ENCODE measurements around the gene NDUFAF7.
"Not testable (repeated sequence)": the region's sequence is repeated elsewhere in the genome, so short reads cannot be mapped to it uniquely, and the experiment has no call there.

NDUFAF7 gene, protein sequence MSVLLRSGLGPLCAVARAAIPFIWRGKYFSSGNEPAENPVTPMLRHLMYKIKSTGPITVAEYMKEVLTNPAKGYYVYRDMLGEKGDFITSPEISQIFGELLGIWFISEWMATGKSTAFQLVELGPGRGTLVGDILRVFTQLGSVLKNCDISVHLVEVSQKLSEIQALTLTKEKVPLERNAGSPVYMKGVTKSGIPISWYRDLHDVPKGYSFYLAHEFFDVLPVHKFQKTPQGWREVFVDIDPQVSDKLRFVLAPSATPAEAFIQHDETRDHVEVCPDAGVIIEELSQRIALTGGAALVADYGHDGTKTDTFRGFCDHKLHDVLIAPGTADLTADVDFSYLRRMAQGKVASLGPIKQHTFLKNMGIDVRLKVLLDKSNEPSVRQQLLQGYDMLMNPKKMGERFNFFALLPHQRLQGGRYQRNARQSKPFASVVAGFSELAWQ

DNA sequence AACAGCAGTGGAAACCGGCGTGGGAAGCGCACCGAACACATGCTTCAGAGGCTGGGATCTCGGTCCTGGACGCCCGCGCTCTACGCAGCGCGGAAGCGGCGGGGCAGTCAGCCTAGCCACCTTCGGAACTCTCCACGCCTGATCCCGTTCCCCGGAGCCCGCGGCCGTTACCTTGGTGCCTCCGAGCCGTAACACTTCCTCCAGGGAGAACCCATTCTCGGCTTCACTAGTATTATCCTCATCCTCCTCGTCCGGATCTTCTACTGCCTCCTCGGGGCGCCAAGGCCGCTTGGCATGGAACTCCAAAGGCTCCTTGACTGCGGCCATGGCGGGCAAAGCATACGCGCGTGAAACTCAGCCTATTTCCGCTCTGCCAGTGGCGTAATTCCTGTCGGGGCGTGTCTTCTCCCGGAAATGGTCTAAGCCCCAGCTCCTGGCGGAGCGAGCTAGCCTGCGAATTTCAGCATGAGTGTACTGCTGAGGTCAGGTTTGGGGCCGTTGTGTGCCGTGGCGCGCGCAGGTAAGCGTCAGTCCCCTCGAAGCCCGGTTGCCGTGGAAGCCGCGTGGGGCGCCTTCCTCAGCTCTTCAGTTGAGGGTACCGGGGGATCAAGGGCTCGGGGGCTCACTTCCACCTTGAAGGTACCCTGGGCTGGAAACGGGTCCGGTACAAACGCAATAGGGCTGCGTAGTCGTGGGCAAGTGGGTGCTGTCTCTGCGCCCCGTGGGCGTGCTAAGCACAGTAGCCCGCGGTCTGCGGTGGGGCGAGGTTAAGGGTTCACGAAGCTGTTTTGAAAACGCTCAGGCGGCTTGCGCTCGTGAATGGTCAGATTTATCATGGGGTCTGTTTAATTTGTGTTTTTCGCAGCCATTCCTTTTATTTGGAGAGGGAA lies at the start of gene NDUFAF7, which contains the start of gene CEBPZ:
Gene NDUFAF7, plus strand, starts transcription at position 418 of the 890 bp plus-strand sequence. Its CDS starts 48 bp downstream, at position 466.
Gene CEBPZ, minus strand, starts transcription at position 356 of the 890 bp plus-strand sequence. Its CDS starts 29 bp downstream, at position 327.
- peak; percentile 81 for DNase-seq

DNA sequence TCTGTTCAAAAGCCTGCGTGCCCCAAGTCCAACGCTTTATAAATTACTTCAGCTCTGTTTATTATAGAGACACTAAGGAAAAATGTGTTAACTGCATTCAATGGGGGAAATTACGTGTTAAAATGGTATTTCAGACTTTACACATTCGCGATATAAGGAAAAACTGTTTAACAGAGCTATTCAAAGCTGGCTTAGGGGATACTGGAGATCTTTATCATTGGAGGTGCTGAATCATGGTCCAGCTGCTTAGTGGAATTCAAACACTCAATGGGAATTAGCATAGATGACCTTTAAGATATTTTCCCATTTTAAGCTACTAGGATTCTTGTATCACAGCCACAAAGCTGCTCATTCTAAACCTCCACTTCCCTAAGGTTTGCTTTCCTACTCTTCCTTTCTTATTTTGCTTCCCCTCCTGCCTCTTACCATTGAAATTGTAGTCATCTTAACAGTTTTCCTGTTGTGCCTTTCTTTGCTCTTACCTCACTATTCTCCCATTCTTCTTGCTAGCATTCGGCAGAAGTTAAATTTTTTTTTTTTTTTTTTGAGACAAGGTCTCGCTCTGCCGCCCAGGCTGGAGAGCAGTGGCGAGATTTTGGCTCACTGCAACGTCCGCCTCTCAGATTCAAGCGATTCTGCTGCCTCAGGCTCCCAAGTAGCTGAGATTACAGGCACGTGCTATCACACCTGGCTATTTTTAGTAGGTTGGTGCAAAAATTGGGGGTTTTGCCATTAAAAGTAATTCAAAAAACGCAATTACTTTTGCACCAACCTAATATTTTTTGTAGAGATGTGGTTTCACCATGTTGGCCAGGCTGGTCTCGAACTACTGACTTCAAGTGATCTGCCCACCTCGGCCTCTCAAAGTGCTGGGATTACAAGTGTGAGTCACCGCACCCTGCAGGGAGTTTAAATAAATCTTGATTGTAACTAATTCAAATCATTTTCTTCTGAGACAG lies 49.5 kb upstream of the NDUFAF7 start:
- no peak for DNase-seq

DNA sequence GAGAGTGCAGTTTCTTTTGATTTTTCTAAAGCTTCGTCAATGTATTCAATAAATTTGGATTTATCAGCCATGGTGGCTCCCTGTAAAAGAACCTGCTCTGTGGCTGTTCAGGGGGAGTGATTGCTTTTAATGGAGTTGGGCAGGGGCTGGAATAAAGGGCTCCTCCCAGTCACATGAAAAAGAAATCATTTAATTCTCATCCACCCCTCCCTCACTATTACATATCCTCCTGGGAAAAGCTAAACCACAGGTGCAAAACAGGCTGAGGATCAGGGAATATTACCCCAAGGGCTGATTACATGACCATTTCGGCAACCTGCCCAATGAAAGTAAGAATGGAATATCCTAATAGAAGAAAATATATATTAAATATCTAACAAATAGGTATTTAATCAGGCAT lies 42.9 kb upstream of the NDUFAF7 start, which contains the start of gene SULT6B1:
Gene SULT6B1, minus strand, starts transcription at position 101 of the 400 bp plus-strand sequence. Its CDS starts 30 bp downstream, at position 71.
- DNase-seq, result no peak

DNA sequence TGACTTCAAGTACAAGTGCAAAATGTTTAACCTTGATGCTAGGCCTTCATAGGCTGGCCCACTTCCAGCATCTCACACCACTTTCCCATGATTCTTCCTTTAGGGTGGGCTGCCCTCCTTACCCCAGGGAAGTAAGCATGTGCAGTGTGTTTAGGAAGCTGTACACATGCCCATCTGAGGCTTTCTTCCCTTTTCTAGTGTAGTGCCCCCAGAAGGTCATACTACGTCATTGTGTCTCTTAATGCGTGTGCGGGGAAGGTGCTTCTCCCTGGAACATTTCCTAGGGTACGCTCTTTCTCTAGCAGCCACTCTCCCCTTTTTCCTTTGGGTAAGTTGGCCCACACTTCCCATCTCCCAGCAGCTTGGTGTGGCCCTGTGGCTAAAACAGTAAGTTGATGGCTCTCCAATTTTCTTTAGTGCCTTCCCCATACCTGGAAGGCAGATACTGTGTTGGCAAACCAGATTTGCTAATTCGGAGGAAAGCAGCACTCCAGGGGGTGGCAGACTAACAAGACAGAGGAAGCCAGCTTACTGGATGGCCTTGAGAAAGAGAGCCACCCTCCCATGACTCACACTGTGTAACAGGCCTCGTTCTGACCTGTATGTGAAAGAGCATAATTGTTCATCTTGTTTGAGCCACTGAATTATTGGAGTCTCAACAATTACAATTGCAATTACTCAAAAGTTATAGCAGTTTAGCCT lies 41.9 kb upstream of the NDUFAF7 start:
- DNase-seq, result no peak

DNA sequence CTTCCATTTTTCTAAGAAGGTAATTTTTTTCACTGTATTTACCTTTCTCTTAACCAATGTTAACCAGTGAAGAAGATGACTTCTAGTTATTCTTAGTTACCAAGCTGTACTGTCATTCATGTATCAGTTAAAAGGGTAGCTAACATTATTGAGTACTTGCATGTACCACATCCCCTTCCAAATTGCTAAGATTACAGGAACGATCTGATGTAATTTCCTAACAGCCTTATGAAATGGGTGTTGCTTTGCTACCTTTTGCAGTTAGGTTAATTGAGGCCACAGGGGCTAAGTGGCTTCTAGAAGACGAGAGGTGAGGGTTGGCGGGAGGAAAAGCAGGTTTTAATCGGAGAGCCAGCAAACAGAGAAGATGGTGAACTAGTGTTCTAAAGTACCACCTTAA lies 41.2 kb upstream of the NDUFAF7 start:
- DNase-seq, result no peak

DNA sequence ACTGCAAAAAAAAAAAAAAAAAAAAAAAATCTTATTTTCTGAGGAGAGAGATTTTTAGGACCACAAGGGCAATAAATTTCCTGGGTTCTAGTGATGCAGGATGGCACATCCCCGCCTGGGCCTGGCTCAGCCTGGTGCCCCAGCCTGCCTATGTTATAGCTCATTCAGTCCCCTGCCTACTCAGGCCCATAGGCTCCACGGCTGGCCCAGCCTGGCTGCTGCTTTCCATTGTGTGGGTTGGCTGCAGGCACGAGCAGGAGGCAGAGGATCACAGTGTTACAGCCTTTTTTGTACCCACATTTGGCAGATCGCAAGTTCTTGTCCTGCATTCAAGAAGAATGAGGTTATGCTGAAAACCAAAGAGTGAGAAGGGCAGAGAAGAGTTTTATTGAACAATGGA lies 40.2 kb upstream of the NDUFAF7 start:
- DNase-seq, result no peak

DNA sequence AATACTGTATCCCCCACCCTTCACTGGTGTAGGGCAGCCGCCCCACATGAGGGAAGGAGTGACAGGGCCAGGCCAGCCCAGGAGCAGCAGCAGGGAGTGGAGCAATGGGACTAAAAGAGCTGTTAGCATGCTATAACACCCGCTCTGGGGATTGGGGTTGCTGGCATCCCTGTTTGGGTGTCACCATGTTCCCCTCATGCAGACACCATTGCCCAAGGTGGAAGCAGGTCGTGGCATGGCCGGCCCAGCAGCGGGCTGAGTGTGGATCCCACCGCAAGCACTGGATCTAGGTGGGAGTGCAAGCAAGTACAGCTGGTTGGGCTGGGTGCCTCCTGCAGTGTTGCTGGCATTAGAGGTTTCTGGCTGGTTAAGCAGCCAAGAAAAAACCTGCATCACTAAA lies 39.7 kb upstream of the NDUFAF7 start:
- no peak for DNase-seq

DNA sequence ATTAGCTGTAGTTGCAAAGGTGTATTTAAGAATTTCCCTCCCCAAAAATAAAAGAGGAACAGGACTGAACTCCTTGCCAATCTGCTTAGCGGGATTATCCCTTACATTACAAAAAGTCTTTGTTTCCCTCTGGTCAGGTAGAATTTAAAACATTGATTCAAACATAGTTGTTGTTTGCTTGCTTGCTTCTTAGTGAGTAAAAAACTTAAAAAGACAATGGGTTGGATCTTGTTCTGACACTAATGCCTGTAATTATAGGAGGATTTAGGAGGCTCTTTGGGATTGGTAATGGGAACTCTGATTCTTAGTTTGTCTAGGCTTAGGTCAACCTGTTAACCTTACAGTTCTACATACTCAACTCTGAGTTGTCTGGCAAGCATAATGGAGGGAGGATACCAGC lies 38.9 kb upstream of the NDUFAF7 start:
- no peak for DNase-seq

DNA sequence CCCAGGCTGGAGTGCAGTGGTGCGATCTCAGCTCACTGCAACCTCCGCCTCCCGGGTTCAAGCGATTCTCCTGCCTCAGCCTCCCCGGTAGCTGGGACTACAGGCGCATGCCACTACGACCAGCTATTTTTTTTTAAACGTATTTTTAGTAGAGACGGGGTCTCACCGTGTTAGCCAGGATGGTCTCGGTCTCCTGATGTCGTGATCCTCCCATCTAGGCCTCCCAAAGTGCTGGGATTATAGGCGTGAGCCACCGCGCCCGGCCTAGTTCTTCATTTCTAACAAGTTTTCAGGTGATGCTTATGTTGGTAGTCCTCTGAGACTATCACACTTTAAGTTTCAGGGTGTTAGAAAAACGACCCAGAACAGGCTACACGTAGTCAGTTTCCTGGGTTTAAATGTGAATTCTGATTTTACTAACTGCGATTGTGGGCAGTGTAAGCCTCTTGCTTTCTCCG lies 35.6 kb upstream of the NDUFAF7 start:
- DNase-seq, result not testable (repeated sequence)

DNA sequence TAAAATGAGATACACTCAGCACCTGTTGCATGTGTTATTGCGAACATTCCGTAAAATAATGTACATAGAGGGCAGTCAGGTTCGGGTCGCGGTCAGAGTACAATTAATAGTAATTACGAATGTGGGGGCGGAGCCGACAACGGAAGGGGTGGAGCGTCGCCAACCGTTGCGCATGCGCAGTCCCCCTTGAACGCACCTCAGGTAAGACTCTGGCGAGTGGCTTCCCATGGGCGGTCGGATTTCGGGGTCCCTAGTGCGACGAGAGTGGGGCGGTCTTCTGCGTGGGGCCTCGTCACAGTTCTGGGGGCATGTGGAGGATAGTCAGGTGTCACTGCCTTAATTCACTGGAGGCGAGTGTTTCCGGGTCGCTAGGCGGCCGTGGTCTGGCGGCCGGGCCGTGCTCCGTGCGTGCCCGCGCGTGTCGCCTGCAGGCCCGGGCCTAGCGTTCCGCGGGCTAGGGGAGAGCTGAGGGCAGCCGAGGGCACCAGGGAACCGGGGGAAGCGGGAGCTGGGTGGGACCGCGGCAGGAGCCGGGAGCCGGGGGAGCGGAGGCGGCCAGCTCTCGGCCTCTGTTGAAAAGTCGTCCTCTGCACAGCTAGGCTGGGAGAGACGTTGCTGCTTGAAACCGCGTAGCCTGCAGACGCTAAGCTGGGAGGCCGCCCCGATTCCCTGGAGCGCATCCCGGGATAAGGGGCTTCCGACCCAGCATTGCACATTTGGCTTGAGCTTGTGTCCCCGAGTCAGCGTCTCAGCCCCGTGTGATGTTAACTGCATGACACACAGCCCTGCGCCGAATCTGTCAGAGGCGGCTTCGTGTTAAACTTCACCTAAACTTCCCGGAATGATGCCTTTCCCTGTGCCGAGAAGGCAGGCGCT lies 34.9 kb upstream of the NDUFAF7 start, which contains the start of gene CEBPZOS:
Gene CEBPZOS, plus strand, starts transcription at position 177 of the 876 bp plus-strand sequence. CDS start 3,209 bp downstream, outside the sequence.
- DNase-seq, result peak; percentile 90

DNA sequence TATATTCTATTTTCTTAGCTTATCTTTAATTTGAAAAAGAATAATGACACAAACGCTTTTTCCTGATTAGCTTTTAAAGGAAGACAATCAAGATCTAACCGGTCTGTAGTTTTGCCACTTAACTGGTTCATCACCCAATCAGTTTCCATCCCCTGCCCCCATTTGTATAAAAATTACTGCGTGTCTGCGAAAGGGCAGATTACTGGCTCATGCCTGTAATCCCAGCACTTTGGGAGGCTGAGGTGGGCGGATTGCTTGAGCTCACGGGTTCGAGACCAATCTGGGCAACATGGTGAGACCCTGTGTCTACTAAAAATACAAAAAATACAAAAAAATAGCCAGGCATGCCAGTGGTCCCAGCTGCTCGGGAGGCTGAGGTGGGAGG lies 32.8 kb upstream of the NDUFAF7 start:
- DNase-seq, result no peak

DNA sequence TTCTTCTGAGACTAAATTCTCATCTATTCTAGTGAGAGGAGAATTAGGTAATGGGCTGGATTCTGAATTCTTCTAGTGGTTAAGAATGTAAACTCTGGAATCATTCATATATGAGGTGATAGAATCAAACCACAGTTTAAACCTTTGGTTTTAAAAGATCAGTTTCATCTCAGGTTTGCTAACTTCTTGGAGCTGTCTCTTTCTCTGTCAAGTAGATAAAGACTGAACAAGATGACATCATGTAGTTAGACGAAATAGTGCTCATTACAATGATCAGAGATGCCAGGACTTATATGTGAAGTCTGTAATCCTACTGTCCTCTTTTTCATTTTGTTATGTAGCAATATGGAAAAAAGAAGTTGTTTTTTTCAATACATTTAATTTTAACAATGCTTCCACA lies 30.2 kb upstream of the NDUFAF7 start:
- DNase-seq, result no peak

DNA sequence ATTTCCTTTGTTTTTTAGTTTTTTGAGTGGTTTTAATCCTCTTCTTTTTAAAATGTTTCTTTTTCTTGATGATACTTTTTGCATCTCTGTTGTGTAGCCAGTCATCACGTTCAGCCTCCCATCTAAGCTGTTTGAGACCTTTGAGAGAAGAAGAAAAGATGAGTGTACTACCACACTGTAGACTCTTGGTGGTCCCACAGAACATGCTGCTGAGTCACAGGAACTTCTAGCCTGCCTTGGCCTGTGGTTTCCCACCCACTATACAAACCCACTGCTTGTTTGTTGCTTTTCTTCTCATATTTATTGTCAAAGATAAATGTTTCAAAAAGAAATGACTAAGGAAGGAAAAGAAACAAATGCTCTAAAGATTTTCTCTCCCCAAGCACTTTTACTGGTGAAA lies 29.7 kb upstream of the NDUFAF7 start:
- DNase-seq, result no peak

DNA sequence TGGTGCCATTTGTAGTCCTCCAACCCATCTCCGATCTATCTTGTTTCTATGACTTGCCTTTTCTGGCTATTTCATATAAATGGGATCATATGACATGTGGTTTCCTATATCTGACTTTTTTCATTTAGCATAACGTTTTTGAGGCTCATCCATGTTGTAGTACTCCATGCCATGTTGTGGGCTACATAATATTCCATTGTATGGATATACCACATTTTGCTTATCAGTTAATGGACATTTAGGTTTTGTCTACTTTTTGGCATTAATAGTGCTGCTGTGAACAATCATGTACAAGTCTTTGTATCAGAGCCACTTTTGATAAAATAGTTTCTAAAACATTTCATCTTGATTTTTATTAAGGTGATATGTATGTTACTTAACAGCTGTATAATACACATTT lies 27.8 kb upstream of the NDUFAF7 start:
- no peak for DNase-seq

DNA sequence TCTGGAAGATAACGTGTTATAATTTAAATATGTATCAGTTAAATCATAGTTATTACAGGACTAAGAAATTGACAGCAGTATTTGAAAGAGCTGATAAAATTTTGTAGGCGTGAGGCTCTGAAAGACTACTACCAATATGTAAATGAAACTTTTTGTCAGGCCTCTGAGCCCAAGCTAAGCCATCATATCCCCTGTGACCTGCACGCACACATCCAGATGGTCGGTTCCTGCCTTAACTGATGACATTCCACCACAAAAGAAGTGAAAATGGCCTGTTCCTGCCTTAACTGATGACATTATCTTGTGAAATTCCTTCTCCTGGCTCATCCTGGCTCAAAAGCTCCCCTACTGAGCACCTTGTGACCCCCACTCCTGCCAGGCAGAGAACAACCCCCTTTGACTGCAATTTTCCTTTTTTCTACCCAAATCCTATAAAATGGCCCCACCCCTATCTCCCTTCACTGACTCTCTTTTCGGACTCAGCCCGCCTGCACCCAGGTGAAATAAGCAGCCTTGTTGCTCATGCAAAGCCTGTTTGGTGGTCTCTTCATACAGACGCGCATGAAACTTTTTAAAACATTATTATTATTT lies 26.3 kb upstream of the NDUFAF7 start:
- DNase-seq, result not testable (repeated sequence)

DNA sequence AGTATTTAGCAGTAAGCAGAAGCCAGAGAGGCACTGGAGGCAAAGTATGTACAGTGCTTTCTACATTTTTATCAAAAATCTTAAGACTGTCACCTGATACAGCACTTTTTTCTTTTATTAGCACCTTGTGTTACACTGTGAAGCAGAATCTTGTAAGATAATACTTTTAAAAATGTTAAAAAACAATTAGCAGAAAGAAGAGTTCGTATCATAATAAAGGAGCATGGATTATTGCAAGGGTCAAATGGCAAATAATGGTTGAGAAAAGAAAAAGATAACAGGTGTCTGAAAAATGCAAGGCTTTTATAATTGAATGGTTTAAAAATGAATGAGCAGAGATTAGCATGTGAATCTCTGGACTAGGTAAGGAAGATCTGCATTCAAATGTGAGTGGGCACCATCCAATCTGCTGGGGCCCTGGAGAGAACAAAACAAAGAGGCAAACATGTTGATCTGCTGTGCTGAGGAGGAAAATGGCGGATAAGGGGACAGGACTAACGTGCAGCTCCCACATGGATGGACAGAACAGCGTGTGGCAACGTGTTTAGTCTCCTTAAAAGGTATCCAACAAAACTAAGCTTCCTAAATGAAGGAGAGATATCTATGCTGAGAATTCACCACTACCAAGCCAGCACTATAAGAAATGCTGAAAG lies 25.6 kb upstream of the NDUFAF7 start:
- DNase-seq, result no peak

DNA sequence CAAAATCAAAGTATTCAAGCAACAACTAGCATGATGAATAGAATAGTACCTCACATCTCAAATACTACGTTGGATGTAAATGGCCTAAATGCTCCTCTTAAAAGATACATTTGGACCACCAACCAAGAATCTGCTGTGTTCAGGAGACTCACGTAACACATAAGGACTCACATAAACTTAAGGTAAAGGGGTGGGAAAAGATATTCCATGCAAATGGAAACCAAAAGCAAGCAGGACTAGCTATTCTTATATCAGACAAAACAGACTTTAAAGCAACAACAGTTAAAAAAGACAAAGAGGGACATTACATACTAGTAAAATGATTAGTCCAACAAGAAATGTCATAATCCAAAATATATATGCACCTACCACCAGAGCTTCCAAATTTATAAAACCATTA lies 24.7 kb upstream of the NDUFAF7 start:
- not testable (repeated sequence) for DNase-seq

DNA sequence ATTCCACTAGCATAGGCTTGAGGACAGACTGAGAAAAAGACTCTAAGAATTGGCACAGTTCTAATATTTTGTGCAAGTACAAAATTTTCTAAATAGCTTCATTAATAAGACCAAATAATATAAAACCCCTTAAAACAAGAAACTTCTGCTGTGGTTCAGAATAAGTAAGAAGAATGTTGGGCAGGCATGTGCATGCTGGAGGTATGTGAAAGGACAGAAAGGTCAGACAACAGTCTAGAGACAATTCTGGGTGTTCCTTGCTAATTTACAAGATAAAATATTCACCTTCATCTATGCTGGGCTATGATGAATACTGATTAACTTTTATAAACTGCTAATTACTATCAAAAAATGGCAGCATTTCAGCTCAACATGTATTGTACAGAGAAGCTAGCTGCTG lies 20.2 kb upstream of the NDUFAF7 start:
- DNase-seq, result no peak

DNA sequence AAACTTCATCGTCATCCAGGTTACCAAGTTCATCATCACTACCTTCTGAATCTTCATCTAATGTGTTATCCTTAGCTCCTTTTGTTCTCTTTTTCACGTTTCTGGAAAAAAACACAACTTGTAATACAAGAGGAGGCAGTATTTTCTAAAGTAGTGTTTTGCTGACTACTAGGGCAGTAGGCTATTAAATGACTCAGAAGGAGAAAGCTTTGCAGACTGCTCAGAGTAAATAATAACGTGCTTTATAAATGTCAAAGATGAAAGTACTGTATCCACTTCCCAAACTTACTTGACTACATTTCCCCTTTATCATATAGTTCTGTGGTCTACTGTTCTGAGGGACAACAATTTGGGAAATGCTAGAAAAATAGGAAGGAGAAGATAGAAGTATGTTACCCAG lies 19.5 kb upstream of the NDUFAF7 start:
- DNase-seq, result no peak

Measured in stimulated activated CD4-positive, alpha-beta T cell treated with anti-CD3 and anti-CD28 coated beads, Interleukin-12 subunit alpha, Interleukin-12 subunit beta, amount 100 ng/mL, for 4 hours (primary cell).